ENCODE measurements around the gene CTBP2.

The CTBP2 gene

GRCh38 chr10:124939290-124939689, 221.1 kb downstream of the CTBP2 start:
- CTCF ChIA-PET = interaction anchor here (1.1 to 3.3 kb wide), 4 partner anchors 9 to 24 kb away, joined by 3 to 8 read pairs (median 4); no protein-coding TSS in a partner anchor
- POLR2A ChIA-PET = no interaction called here
- TF ChIP-seq CTCF (IDR thresholded peaks at IDR 0.05; ENCODE audit: control extremely low read depth, extremely low read depth, low read depth, missing control alignments) = no peak
- no peak for DNase-seq (ENCODE audit: extremely low spot score)

GRCh38 chr10:124936813-124937212, 223.6 kb downstream of the CTBP2 start:
- TF ChIP-seq CTCF (IDR thresholded peaks at IDR 0.05; ENCODE audit: control extremely low read depth, extremely low read depth, low read depth, missing control alignments) = no peak
- CTCF ChIA-PET = interaction anchor here (0.8 to 1.2 kb wide), 3 partner anchors 34 to 111 kb away, joined by 3 read pairs; no protein-coding TSS in a partner anchor

GRCh38 chr10:124935946-124936345, 224.4 kb downstream of the CTBP2 start:
- DNase-seq (ENCODE audit: extremely low spot score) = no peak
- ChIA-PET CTCF (no interaction called here), POLR2A (no interaction called here)
- TF ChIP-seq CTCF (IDR thresholded peaks at IDR 0.05; ENCODE audit: control extremely low read depth, extremely low read depth, low read depth, missing control alignments) = no peak

More at GRCh38 chr10:124936813-124937212, 223.6 kb downstream of the CTBP2 start:
- DNase-seq (ENCODE audit: extremely low spot score) = no peak
- POLR2A ChIA-PET = no interaction called here

All from GM10248 (cell line).